Adipocyte (in vitro differentiated cells): ENCODE measurements around the gene MACO1.

Experiments
- DNase-seq: peaks from one replicate; pipeline ENCODE4 v3.0.0-alpha.2; 2015; ENCODE audit warnings: low read depth
- H3K27me3 ChIP-seq: replicated peaks from 2 replicates; pipeline ENCODE4 v1.7.0; 2013; ENCODE audit warnings: mild to moderate bottlenecking, low read length, moderate library complexity; ENCODE audit not compliant: control insufficient read depth, insufficient read depth
- H3K36me3 ChIP-seq: 2 replicates; pipeline ENCODE4 v1.7.0; 2013; ENCODE audit warnings: low read length, mild to moderate bottlenecking, moderate library complexity; ENCODE audit not compliant: control insufficient read depth, insufficient read depth, severe bottlenecking
- H3K4me1 ChIP-seq: 2 replicates; pipeline ENCODE4 v1.7.0; 2013; ENCODE audit warnings: mild to moderate bottlenecking, low read length, moderate library complexity; ENCODE audit not compliant: control insufficient read depth, insufficient read depth
- H3K4me3 ChIP-seq: 2 replicates; pipeline ENCODE4 v1.7.0; 2013; ENCODE audit warnings: mild to moderate bottlenecking, low read length, moderate library complexity
- H3K9ac ChIP-seq: 2 replicates; pipeline ENCODE4 v1.7.0; 2013; ENCODE audit warnings: mild to moderate bottlenecking, low read length, moderate library complexity
- H3K9me3 ChIP-seq: 2 replicates; pipeline ENCODE4 v1.7.0; 2013; ENCODE audit warnings: mild to moderate bottlenecking, low read length, moderate library complexity; ENCODE audit not compliant: control insufficient read depth

MACO1 gene

GRCh38 chr1:25528881-25529517, 98.3 kb downstream of the MACO1 start:
- H3K9ac ChIP-seq = no peak overlapping the region

GRCh38 chr1:25529518-25530185, 99.0 kb downstream of the MACO1 start:
- H3K4me3 ChIP-seq = no peak overlapping the region

More at GRCh38 chr1:25528881-25529517, 98.3 kb downstream of the MACO1 start:
- Histone ChIP-seq H3K36me3 (no peaks in the 10 kb centered on the region), H3K4me3 (no peak overlapping the region), H3K9me3 (peaks cover 11% of the 10 kb centered on the region), H3K27me3 (peaks cover 44% of the 10 kb centered on the region), H3K4me1 (no peaks in the 10 kb centered on the region)
- no peak for DNase-seq

GRCh38 chr1:25530186-25531081, 99.7 kb downstream of the MACO1 start:
- Histone ChIP-seq H3K36me3 (no peaks in the 10 kb centered on the region), H3K27me3 (peaks cover 33% of the 10 kb centered on the region), H3K9me3 (peaks cover 4% of the 10 kb centered on the region), H3K4me1 (no peaks in the 10 kb centered on the region), H3K9ac (no peak overlapping the region), H3K4me3 (no peak overlapping the region)
- DNase-seq = no peak

More at GRCh38 chr1:25529518-25530185, 99.0 kb downstream of the MACO1 start:
- peaks cover 11% of the 10 kb centered on the region for H3K9me3 ChIP-seq
- H3K36me3 ChIP-seq = no peaks in the 10 kb centered on the region
- H3K4me1 ChIP-seq = no peaks in the 10 kb centered on the region
- no peak overlapping the region for H3K9ac ChIP-seq
- peaks cover 37% of the 10 kb centered on the region for H3K27me3 ChIP-seq
- DNase-seq = no peak

- DNase-seq = no peak
- Histone ChIP-seq H3K9me3 (no peaks in the 10 kb centered on the region), H3K27me3 (peaks cover 29% of the 10 kb centered on the region), H3K4me1 (no peaks in the 10 kb centered on the region), H3K4me3 (no peak overlapping the region), H3K9ac (no peak overlapping the region), H3K36me3 (no peaks in the 10 kb centered on the region)
These were observed 100.4 kb downstream of the MACO1 start for GRCh38 chr1:25531082-25531461.

- Histone ChIP-seq H3K27me3 (peaks cover 16% of the 10 kb centered on the region), H3K4me3 (no peak overlapping the region), H3K9ac (no peak overlapping the region), H3K9me3 (no peaks in the 10 kb centered on the region), H3K36me3 (no peaks in the 10 kb centered on the region), H3K4me1 (no peaks in the 10 kb centered on the region)
- DNase-seq = no peak
These were observed 102.3 kb downstream of the MACO1 start for GRCh38 chr1:25532970-25533369.

- H3K9me3 ChIP-seq = no peaks in the 10 kb centered on the region
- peaks cover 7% of the 10 kb centered on the region for H3K27me3 ChIP-seq
- H3K4me1 ChIP-seq = peaks cover 6% of the 10 kb centered on the region
- H3K9ac ChIP-seq = no peak overlapping the region
- H3K36me3 ChIP-seq = no peaks in the 10 kb centered on the region
- no peak overlapping the region for H3K4me3 ChIP-seq
- peak; percentile 17 for DNase-seq
These were observed 103.2 kb downstream of the MACO1 start for GRCh38 chr1:25533775-25534409.

GRCh38 chr1:25534410-25534788, 103.7 kb downstream of the MACO1 start:
- H3K9ac ChIP-seq = no peak overlapping the region
- H3K36me3 ChIP-seq = no peaks in the 10 kb centered on the region
- peaks cover 5% of the 10 kb centered on the region for H3K27me3 ChIP-seq
- no peak for DNase-seq
- H3K4me3 ChIP-seq = no peak overlapping the region
- no peaks in the 10 kb centered on the region for H3K9me3 ChIP-seq
- peaks cover 6% of the 10 kb centered on the region for H3K4me1 ChIP-seq

- Histone ChIP-seq H3K4me1 (peaks cover 6% of the 10 kb centered on the region), H3K36me3 (no peaks in the 10 kb centered on the region), H3K9ac (no peak overlapping the region), H3K4me3 (no peak overlapping the region), H3K9me3 (no peaks in the 10 kb centered on the region), H3K27me3 (peaks cover 5% of the 10 kb centered on the region)
- no peak for DNase-seq
These were observed 105.4 kb downstream of the MACO1 start for GRCh38 chr1:25536124-25536523.

GRCh38 chr1:25537153-25537831, 106.6 kb downstream of the MACO1 start:
- no peaks in the 10 kb centered on the region for H3K36me3 ChIP-seq
- DNase-seq = no peak
- no peak overlapping the region for H3K9ac ChIP-seq
- H3K4me1 ChIP-seq = peaks cover 6% of the 10 kb centered on the region
- H3K4me3 ChIP-seq = no peak overlapping the region
- H3K27me3 ChIP-seq = peaks cover 5% of the 10 kb centered on the region
- no peaks in the 10 kb centered on the region for H3K9me3 ChIP-seq

GRCh38 chr1:25538191-25538767, 107.6 kb downstream of the MACO1 start:
- no peak for DNase-seq
- Histone ChIP-seq H3K4me3 (no peak overlapping the region), H3K36me3 (no peaks in the 10 kb centered on the region), H3K4me1 (peaks cover 8% of the 10 kb centered on the region), H3K27me3 (peaks cover 5% of the 10 kb centered on the region), H3K9me3 (no peaks in the 10 kb centered on the region), H3K9ac (no peak overlapping the region)
